ENCODE measurements around the gene PLTP. TPM values are rescaled to one million over a fixed set of nuclear protein-coding genes. Genes with fewer than 3 reads are reported as not detected.

Gene PLTP
- total and polyA plus RNA-seq, 4 donors, result 26.9 to 125 (median 80.7) TPM

DNA sequence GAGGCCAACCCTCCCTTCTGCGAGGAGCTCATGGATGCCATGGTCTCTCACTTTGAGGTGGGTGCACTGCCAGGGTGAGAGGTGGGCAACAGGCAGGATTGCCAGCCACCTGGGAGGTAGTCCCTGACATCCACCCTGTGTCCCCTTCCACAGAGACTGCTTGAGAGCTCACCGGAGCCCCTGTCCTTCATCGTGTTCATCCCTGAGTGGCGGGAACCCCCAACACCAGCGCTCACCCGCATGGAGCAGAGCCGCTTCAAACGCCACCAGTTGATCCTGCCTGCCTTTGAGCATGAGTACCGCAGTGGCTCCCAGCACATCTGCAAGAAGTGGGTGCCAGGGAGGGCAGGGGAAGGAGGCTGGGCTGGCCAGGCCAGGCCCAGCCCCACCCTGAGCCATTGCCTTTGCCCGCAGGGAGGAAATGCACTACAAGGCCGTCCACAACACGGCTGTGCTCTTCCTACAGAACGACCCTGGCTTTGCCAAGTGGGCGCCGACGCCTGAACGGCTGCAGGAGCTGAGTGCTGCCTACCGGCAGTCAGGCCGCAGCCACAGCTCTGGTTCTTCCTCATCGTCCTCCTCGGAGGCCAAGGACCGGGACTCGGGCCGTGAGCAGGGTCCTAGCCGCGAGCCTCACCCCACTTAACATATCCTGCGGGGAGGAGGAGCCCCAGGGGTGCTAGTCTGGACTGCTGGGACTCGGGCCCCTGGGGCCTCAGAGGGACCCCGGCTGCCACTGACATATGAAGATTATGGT, 35.3 kb upstream of the PLTP start:
- H3K4me1 ChIP-seq (ENCODE audit: control insufficient read depth in 5 of 5, insufficient read depth in 5 of 5, low read length in 5 of 5), result peaks cover 0 to 2% (median 0%) of the 10 kb centered on the region in 5 donors
- WGBS, 2 donors, result 85 to 90% methylated on average over 29 of the region's 29 CpGs
- H3K36me3 ChIP-seq (ENCODE audit: control insufficient read depth in 4 of 4, insufficient read depth in 4 of 4, low read length in 4 of 4), result peaks cover 24 to 87% (median 70%) of the 10 kb centered on the region in 4 donors
- TF ChIP-seq, protein P1, sequence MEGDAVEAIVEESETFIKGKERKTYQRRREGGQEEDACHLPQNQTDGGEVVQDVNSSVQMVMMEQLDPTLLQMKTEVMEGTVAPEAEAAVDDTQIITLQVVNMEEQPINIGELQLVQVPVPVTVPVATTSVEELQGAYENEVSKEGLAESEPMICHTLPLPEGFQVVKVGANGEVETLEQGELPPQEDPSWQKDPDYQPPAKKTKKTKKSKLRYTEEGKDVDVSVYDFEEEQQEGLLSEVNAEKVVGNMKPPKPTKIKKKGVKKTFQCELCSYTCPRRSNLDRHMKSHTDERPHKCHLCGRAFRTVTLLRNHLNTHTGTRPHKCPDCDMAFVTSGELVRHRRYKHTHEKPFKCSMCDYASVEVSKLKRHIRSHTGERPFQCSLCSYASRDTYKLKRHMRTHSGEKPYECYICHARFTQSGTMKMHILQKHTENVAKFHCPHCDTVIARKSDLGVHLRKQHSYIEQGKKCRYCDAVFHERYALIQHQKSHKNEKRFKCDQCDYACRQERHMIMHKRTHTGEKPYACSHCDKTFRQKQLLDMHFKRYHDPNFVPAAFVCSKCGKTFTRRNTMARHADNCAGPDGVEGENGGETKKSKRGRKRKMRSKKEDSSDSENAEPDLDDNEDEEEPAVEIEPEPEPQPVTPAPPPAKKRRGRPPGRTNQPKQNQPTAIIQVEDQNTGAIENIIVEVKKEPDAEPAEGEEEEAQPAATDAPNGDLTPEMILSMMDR (IDR thresholded peaks at IDR 0.05; ENCODE audit: control extremely low read depth, extremely low read depth), result no peak
- H3K9ac ChIP-seq (ENCODE audit: insufficient read depth in 1 of 2, low read length in 2 of 2), result no peak overlapping the region
- no peak for DNase-seq
- no peaks in the 10 kb centered on the region for H3K9me3 ChIP-seq (ENCODE audit: control insufficient read depth in 4 of 4, insufficient read depth in 3 of 4, low read length in 3 of 4)
- ATAC-seq (ENCODE audit: insufficient read depth, low FRiP score), result no peak
- H3K27ac ChIP-seq (ENCODE audit: low read depth in 1 of 2, low read length in 1 of 2), result no peak overlapping the region
- no peak overlapping the region for H3K4me3 ChIP-seq
- no peaks in the 10 kb centered on the region for H3K27me3 ChIP-seq (ENCODE audit: control insufficient read depth in 3 of 3, insufficient read depth in 3 of 3, low read length in 2 of 3)

DNA sequence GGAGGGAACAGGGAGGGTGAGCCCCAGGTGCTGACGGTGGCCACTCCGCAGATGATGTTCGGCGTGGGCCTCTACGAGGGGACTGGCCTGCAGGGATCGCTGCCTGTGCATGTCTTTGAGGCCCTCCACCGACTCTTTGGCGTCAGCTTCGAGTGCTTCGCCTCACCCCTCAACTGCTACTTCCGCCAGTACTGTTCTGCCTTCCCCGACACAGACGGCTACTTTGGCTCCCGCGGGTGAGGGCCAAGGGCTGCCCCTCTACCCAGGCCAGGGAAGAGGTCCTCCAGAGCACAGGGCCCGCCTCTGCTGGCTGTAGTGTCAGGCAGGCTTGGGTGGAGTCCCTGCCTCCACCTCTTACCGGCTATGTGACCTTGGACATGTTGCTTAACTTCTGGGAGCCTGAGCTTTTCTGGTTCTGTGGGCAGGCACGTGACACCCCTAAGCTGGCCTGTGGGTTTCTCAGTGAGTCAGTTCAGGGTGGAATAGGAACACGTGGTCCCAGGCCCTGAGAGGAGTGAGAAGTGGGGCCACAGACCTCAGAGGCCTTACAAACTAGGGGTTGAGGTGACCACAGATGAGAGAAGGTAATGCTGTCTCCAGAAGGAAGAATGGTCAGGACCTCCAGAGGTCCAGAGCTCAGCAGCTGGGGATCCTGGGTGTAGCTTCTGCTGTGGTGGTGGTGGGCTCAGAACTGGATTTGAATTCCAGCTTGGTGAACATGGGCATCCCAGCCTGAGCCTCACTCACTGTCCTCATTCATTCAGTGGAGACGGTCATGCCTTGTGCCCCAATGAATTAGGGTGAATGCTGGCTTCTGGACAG, 34.4 kb upstream of the PLTP start:
- peaks cover 21 to 79% (median 64%) of the 10 kb centered on the region in 4 donors for H3K36me3 ChIP-seq (ENCODE audit: control insufficient read depth in 4 of 4, insufficient read depth in 4 of 4, low read length in 4 of 4)
- no peak overlapping the region for H3K4me3 ChIP-seq
- H3K27me3 ChIP-seq (ENCODE audit: control insufficient read depth in 3 of 3, insufficient read depth in 3 of 3, low read length in 2 of 3), result no peaks in the 10 kb centered on the region
- peak overlapping the region in 1 of 2 donors; percentile 42 for H3K27ac ChIP-seq (ENCODE audit: low read depth in 1 of 2, low read length in 1 of 2)
- DNase-seq, result no peak
- H3K9ac ChIP-seq (ENCODE audit: insufficient read depth in 1 of 2, low read length in 2 of 2), result no peak overlapping the region
- peaks cover 0 to 2% (median 0%) of the 10 kb centered on the region in 5 donors for H3K4me1 ChIP-seq (ENCODE audit: control insufficient read depth in 5 of 5, insufficient read depth in 5 of 5, low read length in 5 of 5)
- TF ChIP-seq, protein P1 (IDR thresholded peaks at IDR 0.05; ENCODE audit: control extremely low read depth, extremely low read depth), result no peak
- no peaks in the 10 kb centered on the region for H3K9me3 ChIP-seq (ENCODE audit: control insufficient read depth in 4 of 4, insufficient read depth in 3 of 4, low read length in 3 of 4)
- peak; percentile 28 for ATAC-seq (ENCODE audit: insufficient read depth, low FRiP score)
- 72 to 79% methylated on average over 20 of the region's 20 CpGs for WGBS, 2 donors

DNA sequence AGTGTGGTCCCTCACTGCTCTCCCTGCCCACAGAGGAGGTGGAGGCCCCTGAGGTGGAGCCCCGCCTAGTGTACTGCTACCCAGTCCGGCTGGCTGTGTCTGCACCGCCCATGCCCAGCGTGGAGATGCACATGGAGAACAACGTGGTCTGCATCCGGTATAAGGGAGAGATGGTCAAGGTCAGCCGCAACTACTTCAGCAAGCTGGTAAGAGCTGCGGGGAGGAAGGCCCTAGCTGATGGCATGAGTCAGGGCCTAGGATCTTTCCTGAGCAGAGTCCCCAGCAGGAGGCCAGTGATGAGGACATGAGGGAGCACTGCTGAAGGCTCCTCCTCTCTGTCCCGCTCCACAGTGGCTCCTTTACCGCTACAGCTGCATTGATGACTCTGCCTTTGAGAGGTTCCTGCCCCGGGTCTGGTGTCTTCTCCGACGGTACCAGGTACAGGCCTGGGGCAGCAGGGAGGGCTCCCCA, 33.8 kb upstream of the PLTP start:
- peaks cover 0 to 2% (median 0%) of the 10 kb centered on the region in 5 donors for H3K4me1 ChIP-seq (ENCODE audit: control insufficient read depth in 5 of 5, insufficient read depth in 5 of 5, low read length in 5 of 5)
- TF ChIP-seq, protein P1 (IDR thresholded peaks at IDR 0.05; ENCODE audit: control extremely low read depth, extremely low read depth), result no peak
- H3K36me3 ChIP-seq (ENCODE audit: control insufficient read depth in 4 of 4, insufficient read depth in 4 of 4, low read length in 4 of 4), result peaks cover 26 to 79% (median 65%) of the 10 kb centered on the region in 4 donors
- H3K9me3 ChIP-seq (ENCODE audit: control insufficient read depth in 4 of 4, insufficient read depth in 3 of 4, low read length in 3 of 4), result no peaks in the 10 kb centered on the region
- DNase-seq (no peak), ATAC-seq (ENCODE audit: insufficient read depth, low FRiP score) (no peak)
- H3K4me3 ChIP-seq, result no peak overlapping the region
- H3K9ac ChIP-seq (ENCODE audit: insufficient read depth in 1 of 2, low read length in 2 of 2), result no peak overlapping the region
- WGBS, 2 donors, result 87% methylated on average over 13 of the region's 13 CpGs
- peak overlapping the region in 1 of 2 donors; percentile 42 for H3K27ac ChIP-seq (ENCODE audit: low read depth in 1 of 2, low read length in 1 of 2)
- H3K27me3 ChIP-seq (ENCODE audit: control insufficient read depth in 3 of 3, insufficient read depth in 3 of 3, low read length in 2 of 3), result no peaks in the 10 kb centered on the region

Data from lung (tissue), 12 donors.